Fibroblast of lung (primary cell): ENCODE data around the gene HMGN5.

Experiments used
- CTCF ChIP-seq, 2 donors: IDR thresholded peaks in 1 of 2; conservative IDR thresholded peaks in 1 of 2; 1 replicate in 1 of 2; 2 replicates in 1 of 2; pipeline ENCODE4 v1.5.1; 2011 to 2012; ENCODE audit warnings: low read length in 2 of 2, control low read depth in 1 of 2, inconsistent platforms in 1 of 2, low read depth in 1 of 2, mild to moderate bottlenecking in 1 of 2
- EZH2 ChIP-seq: IDR thresholded peaks from 2 replicates; pipeline ENCODE4 v1.5.1; 2012; ENCODE audit warnings: low read length, control low read depth, mild to moderate bottlenecking; ENCODE audit errors: missing control alignments

GRCh38 chrX:81195712-81196111 lies 6.0 kb downstream of the HMGN5 start:
- TF ChIP-seq EZH2 (no peak), CTCF (conservative IDR thresholded peaks at IDR 0.05 in 1 of 2, IDR thresholded peaks at IDR 0.05 in 1 of 2; ENCODE audit: low read depth in 1 of 2, low read length in 2 of 2) (peak; percentile 35 to 54)
